HepG2 (cell line): ENCODE results near the gene ETHE1. TPM values are rescaled to one million over a fixed set of nuclear protein-coding genes. Genes with fewer than 3 reads are reported as not detected.

Experiments
- ATM ChIP-seq: fragments of 450-650 bp; IDR thresholded peaks from 2 replicates; pipeline ENCODE4 v1.7.1; 2017; ENCODE audit warnings: mild to moderate bottlenecking, borderline replicate concordance
- CBX1 ChIP-seq: IDR thresholded peaks from one replicate; pipeline ENCODE4 v1.6.1; 2016; ENCODE audit warnings: antibody characterized with exemption, low read depth
- CBX2 ChIP-seq, 2 experiments: fragments of 200-600 bp in 1 of 2; sonication (generic); formaldehyde crosslinking in 1 of 2; IDR thresholded peaks; 2 replicates each; pipeline versions ENCODE4 v1.7.0 to v1.8.1; 2018 to 2022; ENCODE audit warnings: low read depth in 2 of 2, low read length in 1 of 2, mild to moderate bottlenecking in 1 of 2, missing genetic modification reagents in 1 of 2
- HOXA5 ChIP-seq: sonication (generic); formaldehyde crosslinking; IDR thresholded peaks from 2 replicates; pipeline ENCODE4 v1.4.0; 2020; ENCODE audit warnings: missing genetic modification reagents
- KDM4B ChIP-seq: sonication (generic); formaldehyde crosslinking; IDR thresholded peaks from 2 replicates; pipeline ENCODE4 v1.4.0; 2020; ENCODE audit warnings: missing genetic modification reagents
- KDM5A ChIP-seq: fragments of 200-600 bp; sonication (generic); IDR thresholded peaks from 2 replicates; pipeline ENCODE4 v1.7.0; 2018; ENCODE audit warnings: antibody characterized with exemption, mild to moderate bottlenecking, low read length, borderline replicate concordance
- LCORL ChIP-seq, 2 experiments: fragments of 450-650 bp in 1 of 2; sonication (generic) in 1 of 2; formaldehyde crosslinking in 1 of 2; IDR thresholded peaks; 2 replicates each; pipeline versions ENCODE4 v1.5.0 to v1.6.1; 2017 to 2020; ENCODE audit warnings: antibody characterized with exemption in 1 of 2, missing genetic modification reagents in 1 of 2
- MTF2 ChIP-seq: sonication (generic); formaldehyde crosslinking; IDR thresholded peaks from 2 replicates; pipeline ENCODE4 v1.5.0; 2020; ENCODE audit warnings: missing genetic modification reagents, borderline replicate concordance
- NAIF1 ChIP-seq: sonication (generic); formaldehyde crosslinking; IDR thresholded peaks from 2 replicates; pipeline ENCODE4 v1.5.0; 2020; ENCODE audit warnings: mild to moderate bottlenecking, missing genetic modification reagents, borderline replicate concordance
- NR2F6 ChIP-seq, 2 experiments: IDR thresholded peaks; 2 replicates each; pipeline ENCODE4 v1.6.1; 2016; ENCODE audit warnings: antibody characterized with exemption in 1 of 2, mild to moderate bottlenecking in 1 of 2
- SNRNP70 ChIP-seq: fragments of 200-400 bp; formaldehyde crosslinking; IDR thresholded peaks from 2 replicates; pipeline ENCODE4 v1.6.1; 2017; ENCODE audit warnings: mild to moderate bottlenecking, low read depth, low read length, moderate library complexity
- SYNCRIP ChIP-seq: fragments of 200-400 bp; formaldehyde crosslinking; IDR thresholded peaks from 2 replicates; pipeline ENCODE4 v1.6.1; 2018; ENCODE audit warnings: mild to moderate bottlenecking, low read depth, low read length; ENCODE audit not compliant: insufficient read depth
- ZFP36 ChIP-seq: fragments of 150-350 bp; IDR thresholded peaks from 2 replicates; pipeline ENCODE4 v1.6.1; 2018; ENCODE audit warnings: borderline replicate concordance, low read length, low read depth; ENCODE audit not compliant: partially characterized antibody
- ZNF292 ChIP-seq: sonication (generic); formaldehyde crosslinking; IDR thresholded peaks from 2 replicates; pipeline ENCODE4 v1.8.1; 2022; ENCODE audit warnings: mild to moderate bottlenecking, low read depth, missing genetic modification reagents, borderline replicate concordance
- ZNF709 ChIP-seq: sonication (generic); formaldehyde crosslinking; IDR thresholded peaks from 2 replicates; pipeline ENCODE4 v1.5.0; 2020; ENCODE audit warnings: mild to moderate bottlenecking, missing genetic modification reagents
- ZNF749 ChIP-seq: sonication (generic); formaldehyde crosslinking; IDR thresholded peaks from 2 replicates; pipeline ENCODE4 v1.8.0; 2022; ENCODE audit warnings: mild to moderate bottlenecking, missing genetic modification reagents, moderate library complexity, borderline replicate concordance
- ZNF841 ChIP-seq: sonication (generic); formaldehyde crosslinking; IDR thresholded peaks from 2 replicates; pipeline ENCODE4 v1.8.1; 2023; ENCODE audit warnings: missing genetic modification reagents, borderline replicate concordance
- polyA plus RNA-seq, 8 experiments: library from polyadenylated mRNA; depleted of rRNA in 3 of 8; stranded (reverse) in 7 of 8; unstranded in 1 of 8; fragments of >200 nt; fragmentation: Illumina TruSeq in 4 of 8; extraction: Trizol in 4 of 8; gene quantifications; 2 replicates each; pipeline versions ENCODE4 v1.2.1 to v1.2.3, GENCODE V29; 2011 to 2016; ENCODE audit warnings: low read depth in 4 of 8, missing spikeins in 1 of 8, mixed read lengths in 1 of 8; ENCODE audit not compliant: insufficient read depth in 1 of 8
- total RNA-seq, 5 experiments: library from RNA; depleted of rRNA; stranded (reverse); fragments of >200 nt; fragmentation: Illumina TruSeq; extraction: Trizol; gene quantifications; 2 replicates each; pipeline ENCODE4 v1.2.3, GENCODE V29; 2016; ENCODE audit warnings: low read depth in 1 of 5
- TF ChIP-seq, protein P1 (sequence below): sonication (generic); formaldehyde crosslinking; IDR thresholded peaks from 2 replicates; pipeline ENCODE4 v1.5.1; 2020; ENCODE audit warnings: mild to moderate bottlenecking, missing genetic modification reagents, borderline replicate concordance
- TF ChIP-seq, protein P2 (sequence below): sonication (generic); formaldehyde crosslinking; IDR thresholded peaks from 2 replicates; pipeline ENCODE4 v1.4.0; 2020; ENCODE audit warnings: mild to moderate bottlenecking, low read depth, missing genetic modification reagents
- TF ChIP-seq, protein P3 (sequence below): sonication (generic); formaldehyde crosslinking; IDR thresholded peaks from 2 replicates; pipeline ENCODE4 v1.8.0; 2022; ENCODE audit warnings: low read depth, missing genetic modification reagents
- TF ChIP-seq, protein P4 (sequence below): sonication (generic); formaldehyde crosslinking; IDR thresholded peaks from 2 replicates; pipeline ENCODE4 v1.5.0; 2020; ENCODE audit warnings: mild to moderate bottlenecking, missing genetic modification reagents
- TF ChIP-seq, protein P5 (sequence below): conservative IDR thresholded peaks from 2 replicates; pipeline ENCODE4 v1.6.1; 2018; ENCODE audit warnings: missing genetic modification reagents

Gene ETHE1
- total and polyA plus RNA-seq, 2 of the 13 experiments (the other 11 are each of a cell fraction or from before 2014, with no cell fraction given): 32.5 to 58.4 TPM

DNA sequence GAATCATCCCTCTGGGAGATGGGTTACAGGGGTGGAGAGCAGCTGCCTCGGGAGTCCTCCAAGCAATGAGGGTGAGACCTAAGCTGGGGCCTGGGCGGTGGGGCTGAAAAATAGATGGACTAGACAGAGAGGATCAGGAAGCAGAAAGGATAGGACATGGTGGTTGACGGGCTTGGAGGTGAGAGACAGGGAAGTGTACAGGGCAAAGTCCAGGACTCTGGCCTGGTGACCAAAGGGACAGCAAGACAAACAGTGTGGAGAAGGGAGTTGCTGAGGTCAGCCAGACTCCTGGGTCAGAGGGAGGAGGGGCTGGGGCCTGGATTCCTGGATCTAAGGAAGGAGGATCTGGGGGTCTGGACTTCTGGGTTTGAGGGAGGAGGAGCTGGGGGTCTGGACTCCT is 28.0 kb downstream of the ETHE1 start (continued):
- TF ChIP-seq, protein P1, sequence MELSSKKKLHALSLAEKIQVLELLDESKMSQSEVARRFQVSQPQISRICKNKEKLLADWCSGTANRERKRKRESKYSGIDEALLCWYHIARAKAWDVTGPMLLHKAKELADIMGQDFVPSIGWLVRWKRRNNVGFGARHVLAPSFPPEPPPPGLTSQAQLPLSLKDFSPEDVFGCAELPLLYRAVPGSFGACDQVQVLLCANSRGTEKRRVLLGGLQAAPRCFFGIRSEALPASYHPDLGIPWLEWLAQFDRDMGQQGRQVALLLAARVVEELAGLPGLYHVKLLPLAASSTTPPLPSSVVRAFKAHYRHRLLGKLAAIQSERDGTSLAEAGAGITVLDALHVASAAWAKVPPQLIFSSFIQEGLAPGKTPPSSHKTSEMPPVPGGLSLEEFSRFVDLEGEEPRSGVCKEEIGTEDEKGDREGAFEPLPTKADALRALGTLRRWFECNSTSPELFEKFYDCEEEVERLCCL (CRISPR knock-in tag): no peak
- no peak for TF ChIP-seq SYNCRIP
- no peak for TF ChIP-seq KDM5A
- TF ChIP-seq ZNF841 (CRISPR knock-in tag): no peak
- no peak for TF ChIP-seq LCORL (IDR thresholded peaks at IDR 0.05)
- TF ChIP-seq LCORL (CRISPR knock-in tag; IDR thresholded peaks at IDR 0.05): peak; percentile 58; the same call in 1 of the 2 replicates
- TF ChIP-seq NR2F6 (IDR thresholded peaks at IDR 0.05): peak; percentile 78
- peak; percentile 88 for TF ChIP-seq NR2F6 (CRISPR knock-in tag; IDR thresholded peaks at IDR 0.05)
- TF ChIP-seq ZFP36: no peak
- no peak for TF ChIP-seq HOXA5 (CRISPR knock-in tag)
- TF ChIP-seq CBX2 (IDR thresholded peaks at IDR 0.05; ENCODE audit: low read depth, low read length): no peak
- TF ChIP-seq CBX2 (CRISPR knock-in tag; IDR thresholded peaks at IDR 0.05; ENCODE audit: low read depth): no peak
- TF ChIP-seq, protein P2, sequence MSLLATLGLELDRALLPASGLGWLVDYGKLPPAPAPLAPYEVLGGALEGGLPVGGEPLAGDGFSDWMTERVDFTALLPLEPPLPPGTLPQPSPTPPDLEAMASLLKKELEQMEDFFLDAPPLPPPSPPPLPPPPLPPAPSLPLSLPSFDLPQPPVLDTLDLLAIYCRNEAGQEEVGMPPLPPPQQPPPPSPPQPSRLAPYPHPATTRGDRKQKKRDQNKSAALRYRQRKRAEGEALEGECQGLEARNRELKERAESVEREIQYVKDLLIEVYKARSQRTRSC (CRISPR knock-in tag): no peak
- no peak for TF ChIP-seq CBX1
- TF ChIP-seq, protein P3, sequence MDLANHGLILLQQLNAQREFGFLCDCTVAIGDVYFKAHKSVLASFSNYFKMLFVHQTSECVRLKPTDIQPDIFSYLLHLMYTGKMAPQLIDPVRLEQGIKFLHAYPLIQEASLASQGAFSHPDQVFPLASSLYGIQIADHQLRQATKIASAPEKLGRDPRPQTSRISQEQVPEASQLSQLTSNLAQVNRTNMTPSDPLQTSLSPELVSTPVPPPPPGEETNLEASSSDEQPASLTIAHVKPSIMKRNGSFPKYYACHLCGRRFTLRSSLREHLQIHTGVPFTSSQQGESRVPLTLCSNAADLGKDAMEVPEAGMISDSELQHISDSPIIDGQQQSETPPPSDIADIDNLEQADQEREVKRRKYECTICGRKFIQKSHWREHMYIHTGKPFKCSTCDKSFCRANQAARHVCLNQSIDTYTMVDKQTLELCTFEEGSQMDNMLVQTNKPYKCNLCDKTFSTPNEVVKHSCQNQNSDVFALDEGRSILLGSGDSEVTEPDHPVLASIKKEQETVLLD: no peak
- TF ChIP-seq ZNF292 (CRISPR knock-in tag): no peak
- TF ChIP-seq ATM: no peak
- TF ChIP-seq, protein P4, sequence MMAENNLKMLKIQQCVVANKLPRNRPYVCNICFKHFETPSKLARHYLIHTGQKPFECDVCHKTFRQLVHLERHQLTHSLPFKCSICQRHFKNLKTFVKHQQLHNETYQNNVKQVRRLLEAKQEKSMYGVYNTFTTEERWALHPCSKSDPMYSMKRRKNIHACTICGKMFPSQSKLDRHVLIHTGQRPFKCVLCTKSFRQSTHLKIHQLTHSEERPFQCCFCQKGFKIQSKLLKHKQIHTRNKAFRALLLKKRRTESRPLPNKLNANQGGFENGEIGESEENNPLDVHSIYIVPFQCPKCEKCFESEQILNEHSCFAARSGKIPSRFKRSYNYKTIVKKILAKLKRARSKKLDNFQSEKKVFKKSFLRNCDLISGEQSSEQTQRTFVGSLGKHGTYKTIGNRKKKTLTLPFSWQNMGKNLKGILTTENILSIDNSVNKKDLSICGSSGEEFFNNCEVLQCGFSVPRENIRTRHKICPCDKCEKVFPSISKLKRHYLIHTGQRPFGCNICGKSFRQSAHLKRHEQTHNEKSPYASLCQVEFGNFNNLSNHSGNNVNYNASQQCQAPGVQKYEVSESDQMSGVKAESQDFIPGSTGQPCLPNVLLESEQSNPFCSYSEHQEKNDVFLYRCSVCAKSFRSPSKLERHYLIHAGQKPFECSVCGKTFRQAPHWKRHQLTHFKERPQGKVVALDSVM (CRISPR knock-in tag): no peak
- no peak for TF ChIP-seq ZNF709
- 0 out of 2 replicates have a peak, but pooled peaks have one; percentile 24 for TF ChIP-seq KDM4B (CRISPR knock-in tag)
- TF ChIP-seq ZNF749: no peak
- no peak for TF ChIP-seq MTF2 (CRISPR knock-in tag)
- TF ChIP-seq, protein P5, sequence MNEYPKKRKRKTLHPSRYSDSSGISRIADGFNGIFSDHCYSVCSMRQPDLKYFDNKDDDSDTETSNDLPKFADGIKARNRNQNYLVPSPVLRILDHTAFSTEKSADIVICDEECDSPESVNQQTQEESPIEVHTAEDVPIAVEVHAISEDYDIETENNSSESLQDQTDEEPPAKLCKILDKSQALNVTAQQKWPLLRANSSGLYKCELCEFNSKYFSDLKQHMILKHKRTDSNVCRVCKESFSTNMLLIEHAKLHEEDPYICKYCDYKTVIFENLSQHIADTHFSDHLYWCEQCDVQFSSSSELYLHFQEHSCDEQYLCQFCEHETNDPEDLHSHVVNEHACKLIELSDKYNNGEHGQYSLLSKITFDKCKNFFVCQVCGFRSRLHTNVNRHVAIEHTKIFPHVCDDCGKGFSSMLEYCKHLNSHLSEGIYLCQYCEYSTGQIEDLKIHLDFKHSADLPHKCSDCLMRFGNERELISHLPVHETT (CRISPR knock-in tag): no peak
- no peak for TF ChIP-seq NAIF1 (CRISPR knock-in tag)
- TF ChIP-seq SNRNP70: no peak
